ENCODE results near the gene POU2AF2. TPM values are rescaled to one million over a fixed set of nuclear protein-coding genes. Genes with fewer than 3 reads are reported as not detected.
"Not testable (repeated sequence)": the region's sequence is repeated elsewhere in the genome, so short reads cannot be mapped to it uniquely, and the experiment has no call there.

Gene POU2AF2
- total RNA-seq, 3 donors from 2014 or later (not counting 1 experiment from before 2014, with no cell fraction given), result not detected

GRCh38 chr11:111283945-111284481, 38.5 kb downstream of the POU2AF2 start:
- intact Hi-C loops (cut with micrococcal nuclease), result loop anchor here (1.0 kb wide), 1 partner anchor 162 kb away; no protein-coding TSS in a partner anchor
- H3K27ac ChIP-seq (ENCODE audit: low read length), result no peak overlapping the region
- H3K4me3 Mint-ChIP-seq, result no peak overlapping the region
- no peak overlapping the region for H3K27ac Mint-ChIP-seq
- TF ChIP-seq CTCF (IDR thresholded peaks at IDR 0.05), result no peak
- peaks cover 5 to 11% of the 10 kb centered on the region in 2 donors for H3K27me3 Mint-ChIP-seq (ENCODE audit: low read depth in 2 of 2)
- no peak for DNase-seq
- H3K4me1 ChIP-seq (ENCODE audit: control insufficient read depth, insufficient read depth, low read length), result no peaks in the 10 kb centered on the region
- H3K4me1 Mint-ChIP-seq, result no peaks in the 10 kb centered on the region
- H3K27me3 ChIP-seq (ENCODE audit: control insufficient read depth, insufficient read depth, low read length), result no peaks in the 10 kb centered on the region
- no peaks in the 10 kb centered on the region for H3K36me3 ChIP-seq (ENCODE audit: control insufficient read depth, insufficient read depth, low read length)
- H3K9me3 ChIP-seq (ENCODE audit: control insufficient read depth, insufficient read depth, low read length), result no peaks in the 10 kb centered on the region
- ATAC-seq, result no peak
- H3K9me3 Mint-ChIP-seq, result no peaks in the 10 kb centered on the region
- no peaks in the 10 kb centered on the region for H3K36me3 Mint-ChIP-seq
- 80% methylated on average over 33 of the region's 33 CpGs for WGBS (ENCODE audit: insufficient coverage)
- H3K4me3 ChIP-seq (ENCODE audit: low read length), result no peak overlapping the region

GRCh38 chr11:111285189-111286091, 39.9 kb downstream of the POU2AF2 start:
- Mint-ChIP-seq H3K9me3 (no peaks in the 10 kb centered on the region), H3K4me3 (no peak overlapping the region), H3K4me1 (no peaks in the 10 kb centered on the region), H3K27ac (no peak overlapping the region), H3K27me3 (ENCODE audit: low read depth in 2 of 2) (peaks cover 0 to 9% of the 10 kb centered on the region in 2 donors), H3K36me3 (no peaks in the 10 kb centered on the region)
- Histone ChIP-seq H3K4me3 (ENCODE audit: low read length) (no peak overlapping the region), H3K27ac (ENCODE audit: low read length) (no peak overlapping the region), H3K4me1 (ENCODE audit: control insufficient read depth, insufficient read depth, low read length) (no peaks in the 10 kb centered on the region), H3K36me3 (ENCODE audit: control insufficient read depth, insufficient read depth, low read length) (no peaks in the 10 kb centered on the region), H3K27me3 (ENCODE audit: control insufficient read depth, insufficient read depth, low read length) (no peaks in the 10 kb centered on the region), H3K9me3 (ENCODE audit: control insufficient read depth, insufficient read depth, low read length) (no peaks in the 10 kb centered on the region)
- no peak for DNase-seq
- TF ChIP-seq CTCF (IDR thresholded peaks at IDR 0.05), result no peak
- WGBS (ENCODE audit: insufficient coverage), result 89% methylated on average over 17 of the region's 18 CpGs
- intact Hi-C loops (cut with micrococcal nuclease), result no loop called here
- no peak for ATAC-seq

GRCh38 chr11:111291764-111292163, 46.2 kb downstream of the POU2AF2 start:
- no peak overlapping the region for H3K4me3 Mint-ChIP-seq
- H3K4me1 Mint-ChIP-seq, result no peaks in the 10 kb centered on the region
- Histone ChIP-seq H3K4me1 (ENCODE audit: control insufficient read depth, insufficient read depth, low read length) (no peaks in the 10 kb centered on the region), H3K36me3 (ENCODE audit: control insufficient read depth, insufficient read depth, low read length) (no peaks in the 10 kb centered on the region), H3K27me3 (ENCODE audit: control insufficient read depth, insufficient read depth, low read length) (no peaks in the 10 kb centered on the region), H3K4me3 (ENCODE audit: low read length) (no peak overlapping the region), H3K27ac (ENCODE audit: low read length) (no peak overlapping the region), H3K9me3 (ENCODE audit: control insufficient read depth, insufficient read depth, low read length) (no peaks in the 10 kb centered on the region)
- no peaks in the 10 kb centered on the region for H3K9me3 Mint-ChIP-seq
- no peaks in the 10 kb centered on the region for H3K36me3 Mint-ChIP-seq
- 98% methylated on average over 4 of the region's 5 CpGs for WGBS (ENCODE audit: insufficient coverage)
- no peak for TF ChIP-seq CTCF (IDR thresholded peaks at IDR 0.05)
- H3K27me3 Mint-ChIP-seq (ENCODE audit: low read depth in 2 of 2), result peaks cover 4 to 8% of the 10 kb centered on the region in 2 donors
- no peak for DNase-seq
- intact Hi-C loops (cut with micrococcal nuclease), result no loop called here
- H3K27ac Mint-ChIP-seq, result no peak overlapping the region
- ATAC-seq, result no peak

GRCh38 chr11:111292408-111292807, 46.9 kb downstream of the POU2AF2 start:
- not testable (repeated sequence) for H3K4me3 Mint-ChIP-seq, ATAC-seq

More at GRCh38 chr11:111292408-111292807, 46.9 kb downstream of the POU2AF2 start:
- H3K4me1 ChIP-seq (ENCODE audit: control insufficient read depth, insufficient read depth, low read length); H3K4me1 Mint-ChIP-seq; H3K27ac ChIP-seq (ENCODE audit: low read length); H3K9me3 ChIP-seq (ENCODE audit: control insufficient read depth, insufficient read depth, low read length); H3K36me3 ChIP-seq (ENCODE audit: control insufficient read depth, insufficient read depth, low read length); H3K36me3 Mint-ChIP-seq; H3K9me3 Mint-ChIP-seq; DNase-seq; intact Hi-C loops (cut with micrococcal nuclease); H3K27ac Mint-ChIP-seq; H3K4me3 ChIP-seq (ENCODE audit: low read length); H3K27me3 ChIP-seq (ENCODE audit: control insufficient read depth, insufficient read depth, low read length): not testable (repeated sequence)
- H3K27me3 Mint-ChIP-seq (ENCODE audit: low read depth in 2 of 2), result peaks cover 4 to 12% of the 10 kb centered on the region in 2 donors
- no CpG with 5 or more reads among the region's 1 CpG for WGBS (ENCODE audit: insufficient coverage)
